B cell (primary cell): ENCODE results near the gene FAM3A.

Experiments used
- CTCF ChIP-seq: fragments of 200-600 bp; IDR thresholded peaks from one replicate; pipeline ENCODE4 v1.8.0; 2022; ENCODE audit warnings: antibody characterized with exemption, mild to moderate bottlenecking
- EZH2 ChIP-seq: IDR thresholded peaks from 2 replicates; pipeline ENCODE4 v1.6.1; 2012; ENCODE audit warnings: borderline replicate concordance, low read depth, mild to moderate bottlenecking, moderate library complexity, low read length; ENCODE audit not compliant: insufficient read depth, poor library complexity, severe bottlenecking

GRCh38 chrX:154482786-154483185, 33.2 kb downstream of the FAM3A start:
- TF ChIP-seq CTCF: no peak
- no peak for TF ChIP-seq EZH2
